Measurements from ENCODE around the gene MKRN1.

Gene MKRN1, protein sequence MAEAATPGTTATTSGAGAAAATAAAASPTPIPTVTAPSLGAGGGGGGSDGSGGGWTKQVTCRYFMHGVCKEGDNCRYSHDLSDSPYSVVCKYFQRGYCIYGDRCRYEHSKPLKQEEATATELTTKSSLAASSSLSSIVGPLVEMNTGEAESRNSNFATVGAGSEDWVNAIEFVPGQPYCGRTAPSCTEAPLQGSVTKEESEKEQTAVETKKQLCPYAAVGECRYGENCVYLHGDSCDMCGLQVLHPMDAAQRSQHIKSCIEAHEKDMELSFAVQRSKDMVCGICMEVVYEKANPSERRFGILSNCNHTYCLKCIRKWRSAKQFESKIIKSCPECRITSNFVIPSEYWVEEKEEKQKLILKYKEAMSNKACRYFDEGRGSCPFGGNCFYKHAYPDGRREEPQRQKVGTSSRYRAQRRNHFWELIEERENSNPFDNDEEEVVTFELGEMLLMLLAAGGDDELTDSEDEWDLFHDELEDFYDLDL

DNA sequence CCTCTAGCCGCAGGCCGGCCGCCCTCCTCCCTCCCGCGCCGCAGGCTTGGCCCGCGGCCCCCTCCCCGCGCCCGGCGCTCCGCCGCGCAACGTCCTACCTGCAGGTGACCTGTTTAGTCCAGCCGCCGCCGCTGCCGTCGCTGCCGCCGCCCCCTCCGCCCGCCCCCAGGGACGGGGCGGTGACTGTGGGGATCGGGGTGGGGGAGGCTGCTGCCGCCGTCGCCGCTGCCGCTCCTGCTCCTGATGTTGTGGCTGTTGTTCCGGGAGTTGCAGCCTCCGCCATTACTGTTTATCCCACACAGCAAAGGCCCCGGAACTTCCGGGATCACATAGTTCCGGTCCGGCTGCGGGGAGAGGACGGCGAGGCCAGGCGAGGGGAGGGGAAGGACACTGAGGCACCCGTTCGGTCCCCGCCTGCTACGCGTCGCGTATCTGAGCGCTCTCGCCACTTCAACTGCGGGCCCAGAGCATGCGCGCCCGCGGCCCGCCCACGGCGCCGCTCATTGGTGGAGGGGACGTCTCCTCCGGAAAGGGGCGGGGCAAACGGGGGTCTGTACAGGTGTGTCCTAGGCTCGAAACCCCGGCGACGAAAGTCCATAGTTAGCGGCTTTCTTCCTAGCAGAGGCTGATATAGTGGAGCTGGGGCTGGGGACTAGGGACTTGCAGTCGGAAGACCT lies at the start of gene MKRN1:
Gene MKRN1 (minus strand): TSS at position 444 of the 677 bp plus-strand sequence. CDS start 161 bp downstream, at position 283.
- peak within 1 kb of the TSS; percentile 82 for H3K4me3 ChIP-seq (ENCODE audit: low read length)
- TF ChIP-seq, protein P1, sequence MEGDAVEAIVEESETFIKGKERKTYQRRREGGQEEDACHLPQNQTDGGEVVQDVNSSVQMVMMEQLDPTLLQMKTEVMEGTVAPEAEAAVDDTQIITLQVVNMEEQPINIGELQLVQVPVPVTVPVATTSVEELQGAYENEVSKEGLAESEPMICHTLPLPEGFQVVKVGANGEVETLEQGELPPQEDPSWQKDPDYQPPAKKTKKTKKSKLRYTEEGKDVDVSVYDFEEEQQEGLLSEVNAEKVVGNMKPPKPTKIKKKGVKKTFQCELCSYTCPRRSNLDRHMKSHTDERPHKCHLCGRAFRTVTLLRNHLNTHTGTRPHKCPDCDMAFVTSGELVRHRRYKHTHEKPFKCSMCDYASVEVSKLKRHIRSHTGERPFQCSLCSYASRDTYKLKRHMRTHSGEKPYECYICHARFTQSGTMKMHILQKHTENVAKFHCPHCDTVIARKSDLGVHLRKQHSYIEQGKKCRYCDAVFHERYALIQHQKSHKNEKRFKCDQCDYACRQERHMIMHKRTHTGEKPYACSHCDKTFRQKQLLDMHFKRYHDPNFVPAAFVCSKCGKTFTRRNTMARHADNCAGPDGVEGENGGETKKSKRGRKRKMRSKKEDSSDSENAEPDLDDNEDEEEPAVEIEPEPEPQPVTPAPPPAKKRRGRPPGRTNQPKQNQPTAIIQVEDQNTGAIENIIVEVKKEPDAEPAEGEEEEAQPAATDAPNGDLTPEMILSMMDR (conservative IDR thresholded peaks at IDR 0.05; ENCODE audit: low read depth, low read length), result no peak
- peak; percentile 70 for DNase-seq (ENCODE audit: low read depth)

DNA sequence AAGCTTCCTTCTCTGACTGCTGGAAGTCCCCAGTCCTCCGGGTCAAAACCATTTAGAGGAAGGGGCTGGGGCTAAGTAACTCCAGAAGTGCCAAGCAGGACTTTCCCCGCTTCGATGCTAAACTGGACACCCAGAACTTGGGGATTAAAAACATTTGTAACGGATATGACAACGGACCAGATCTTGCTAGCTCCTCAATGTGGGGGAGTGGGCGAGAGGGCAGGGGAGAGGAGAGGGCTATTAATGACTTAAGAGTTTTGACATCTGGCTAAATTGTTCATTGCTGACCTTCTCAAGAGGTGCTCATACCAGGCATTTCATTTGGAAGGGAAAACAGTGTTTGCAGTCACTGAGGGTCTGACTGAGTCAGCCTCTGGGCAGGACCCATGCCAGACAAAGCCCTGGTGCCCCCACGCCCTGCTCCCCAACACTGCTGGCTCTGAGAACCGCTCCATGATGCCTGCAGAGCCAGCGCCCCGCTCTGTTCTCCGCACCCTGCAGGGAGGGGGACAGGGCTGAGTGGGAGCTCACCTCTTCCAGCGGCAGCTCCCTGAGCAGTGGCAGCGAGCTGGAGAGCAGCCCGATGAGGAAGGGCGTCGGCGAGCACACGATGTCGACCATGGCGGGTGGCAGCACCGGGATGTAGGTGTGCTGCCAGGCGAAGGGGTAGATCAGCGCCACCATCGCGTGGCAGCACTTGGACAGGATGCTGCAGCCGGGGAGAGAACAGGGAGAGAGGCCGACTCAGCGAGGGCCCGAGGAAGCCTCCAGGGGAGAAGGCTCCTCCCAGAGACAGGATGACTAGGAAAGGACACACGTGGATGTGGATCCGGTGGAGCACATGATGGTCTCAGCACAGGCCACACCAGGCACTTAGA lies 47.7 kb upstream of the MKRN1 start:
- TF ChIP-seq, protein P1 (conservative IDR thresholded peaks at IDR 0.05; ENCODE audit: low read depth, low read length), result no peak
- DNase-seq (ENCODE audit: low read depth), result no peak
- H3K4me3 ChIP-seq (ENCODE audit: low read length), result no peak overlapping the region

DNA sequence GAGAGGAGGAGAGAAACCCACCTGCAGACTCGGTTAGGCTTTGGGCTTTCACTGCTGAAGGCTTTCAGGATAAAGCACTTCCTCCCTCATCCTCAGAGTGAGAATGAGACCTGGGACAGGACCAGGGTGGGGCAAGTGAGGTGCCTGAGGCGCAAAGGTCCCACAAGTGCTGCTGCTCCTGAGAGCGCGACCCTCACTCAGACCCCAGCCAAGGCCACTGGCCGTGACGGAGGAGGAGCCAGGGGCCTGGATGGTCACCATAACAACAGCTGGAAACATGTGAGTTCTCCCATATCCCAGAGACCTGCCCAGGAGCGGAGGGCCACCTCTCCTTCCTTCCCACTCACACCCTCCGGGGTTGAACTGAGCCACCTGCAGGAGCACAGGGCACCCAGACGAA lies 46.9 kb upstream of the MKRN1 start:
- no peak overlapping the region for H3K4me3 ChIP-seq (ENCODE audit: low read length)
- TF ChIP-seq, protein P1 (conservative IDR thresholded peaks at IDR 0.05; ENCODE audit: low read depth, low read length), result no peak
- no peak for DNase-seq (ENCODE audit: low read depth)

DNA sequence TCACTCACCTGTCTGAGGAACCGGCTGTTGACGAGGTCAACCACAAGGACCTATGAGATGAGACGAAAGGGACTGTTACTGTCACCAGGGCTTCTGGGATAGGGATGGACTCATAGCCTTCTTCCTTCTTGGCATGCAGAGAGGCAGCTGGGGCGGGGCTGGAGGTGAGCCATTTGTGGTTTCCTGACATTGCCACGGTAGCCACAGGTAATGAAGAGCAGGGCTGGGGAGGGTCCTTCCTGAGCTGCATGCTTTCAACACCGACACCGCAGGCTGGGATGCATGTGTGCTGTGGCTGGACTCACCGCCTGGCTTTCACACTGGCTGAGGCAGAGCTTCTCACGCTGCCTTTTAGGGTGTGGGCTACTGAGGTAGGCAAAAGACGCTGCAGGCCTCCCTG lies 46.4 kb upstream of the MKRN1 start:
- H3K4me3 ChIP-seq (ENCODE audit: low read length), result no peak overlapping the region
- TF ChIP-seq, protein P1 (conservative IDR thresholded peaks at IDR 0.05; ENCODE audit: low read depth, low read length), result no peak
- DNase-seq (ENCODE audit: low read depth), result no peak

DNA sequence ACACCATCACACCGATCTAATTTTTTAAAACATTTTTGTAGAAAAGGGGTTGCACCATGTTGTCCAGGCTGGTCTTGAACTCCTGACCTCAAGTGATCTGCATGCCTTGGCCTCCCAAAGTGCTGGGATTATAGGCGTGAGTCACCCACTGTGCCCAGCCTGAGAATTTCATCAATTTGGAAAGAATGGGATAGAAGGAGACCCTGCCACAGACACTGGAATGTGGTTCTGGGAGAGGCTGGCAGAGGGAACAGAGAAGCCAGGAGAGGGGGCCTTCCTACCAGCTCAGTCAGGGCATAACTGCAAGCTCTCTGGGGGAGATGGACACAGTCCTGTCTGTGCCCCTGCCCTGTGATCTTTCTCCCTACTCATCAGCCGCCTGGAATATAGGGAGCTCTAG lies 42.1 kb upstream of the MKRN1 start:
- DNase-seq (ENCODE audit: low read depth), result no peak
- TF ChIP-seq, protein P1 (conservative IDR thresholded peaks at IDR 0.05; ENCODE audit: low read depth, low read length), result no peak
- H3K4me3 ChIP-seq (ENCODE audit: low read length), result no peak overlapping the region

DNA sequence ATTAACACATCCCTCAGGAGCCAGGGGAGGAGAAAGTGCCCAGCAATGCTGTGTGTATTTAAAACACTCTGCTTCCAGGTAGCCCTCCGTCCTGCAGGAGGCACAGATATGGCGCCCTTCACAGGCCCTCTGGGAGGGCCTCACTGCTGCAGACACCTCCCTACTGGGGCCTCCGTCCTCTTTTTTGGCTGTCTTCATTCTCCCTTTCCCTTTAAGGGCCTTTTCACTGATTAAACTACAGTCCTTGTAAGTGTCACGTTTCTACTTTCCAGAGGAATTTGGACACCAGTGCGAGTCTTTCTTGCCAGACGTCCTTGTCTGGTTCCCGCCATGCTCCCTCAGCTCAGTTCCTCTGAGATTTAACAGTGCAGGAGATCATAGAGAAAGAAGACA lies 39.7 kb upstream of the MKRN1 start:
- no peak overlapping the region for H3K4me3 ChIP-seq (ENCODE audit: low read length)
- no peak for DNase-seq (ENCODE audit: low read depth)
- TF ChIP-seq, protein P1 (conservative IDR thresholded peaks at IDR 0.05; ENCODE audit: low read depth, low read length), result no peak
